ENCODE data around the gene BORCS6.

DNA sequence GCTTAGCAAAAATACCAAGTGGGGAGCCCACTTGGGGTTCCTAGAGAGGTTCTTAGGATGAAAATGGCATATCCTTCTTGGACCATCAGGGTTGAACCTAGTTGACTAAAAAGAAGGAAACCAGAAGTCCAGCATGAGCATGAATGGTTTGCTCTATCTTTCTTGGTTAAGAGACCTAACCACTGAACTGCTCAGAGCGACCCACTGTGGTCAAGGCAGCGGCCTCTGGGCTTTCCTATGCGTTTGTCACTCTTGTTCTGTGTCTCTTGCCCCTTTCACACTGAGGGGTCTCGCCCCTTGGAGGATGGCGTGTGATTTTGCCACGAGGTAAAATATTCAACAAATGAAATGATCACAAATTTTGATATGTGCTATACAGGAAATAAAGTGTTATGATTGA, 526 bp upstream of the BORCS6 start:
- TF ChIP-seq CTCF (IDR thresholded peaks at IDR 0.05; ENCODE audit: insufficient read depth, low read length, poor library complexity, severe bottlenecking) (no peak), EZH2phosphoT487 (conservative IDR thresholded peaks at IDR 0.05; ENCODE audit: low read length) (no peak)

All from SU-DHL-6 (cell line).